Hepatocyte (in vitro differentiated cells): ENCODE data around the gene NRCAM. TPM values are rescaled to one million over a fixed set of nuclear protein-coding genes. Genes with fewer than 3 reads are reported as not detected.

Source experiments
- DNase-seq: peaks from one replicate; pipeline ENCODE4 v3.0.0-alpha.2; 2016; ENCODE audit warnings: low spot score
- H2AFZ ChIP-seq: fragments of 200-600 bp; sonication (generic); 2 replicates; pipeline ENCODE4 v1.6.0; 2016; ENCODE audit warnings: antibody characterized with exemption, mild to moderate bottlenecking
- H3K27ac ChIP-seq: fragments of 200-600 bp; sonication (generic); 2 replicates; pipeline ENCODE4 v1.5.1; 2016; ENCODE audit warnings: mild to moderate bottlenecking
- H3K27me3 ChIP-seq: fragments of 200-600 bp; sonication (generic); 2 replicates; pipeline ENCODE4 v1.6.1; 2016
- H3K36me3 ChIP-seq: fragments of 200-600 bp; sonication (generic); replicated peaks from 2 replicates; pipeline ENCODE4 v1.5.1; 2016; ENCODE audit warnings: low read depth; ENCODE audit not compliant: insufficient read depth
- H3K4me1 ChIP-seq: fragments of 200-600 bp; sonication (generic); 2 replicates; pipeline ENCODE4 v1.5.1; 2016; ENCODE audit warnings: mild to moderate bottlenecking, moderate library complexity; ENCODE audit not compliant: insufficient read depth
- H3K4me2 ChIP-seq: fragments of 200-600 bp; sonication (generic); 2 replicates; pipeline ENCODE4 v1.6.0; 2016
- H3K4me3 ChIP-seq: fragments of 200-600 bp; sonication (generic); 2 replicates; pipeline ENCODE4 v1.5.1; 2016; ENCODE audit warnings: mild to moderate bottlenecking
- H3K79me2 ChIP-seq: fragments of 200-600 bp; sonication (generic); 2 replicates; pipeline ENCODE4 v1.6.0; 2017; ENCODE audit warnings: mild to moderate bottlenecking
- H3K9me2 ChIP-seq: fragments of 200-600 bp; sonication (generic); replicated peaks from 2 replicates; pipeline ENCODE4 v1.6.0; 2017; ENCODE audit warnings: mild to moderate bottlenecking; ENCODE audit not compliant: insufficient read depth
- H3K9me3 ChIP-seq: fragments of 200-600 bp; sonication (generic); 2 replicates; pipeline ENCODE4 v1.5.1; 2016; ENCODE audit warnings: low read depth, mild to moderate bottlenecking
- H4K20me1 ChIP-seq: fragments of 200-600 bp; sonication (generic); 2 replicates; pipeline ENCODE4 v1.6.0; 2016; ENCODE audit warnings: mild to moderate bottlenecking; ENCODE audit not compliant: insufficient read depth, poor library complexity, severe bottlenecking
- CTCF ChIP-seq: fragments of 200-600 bp; sonication (generic); IDR thresholded peaks from 2 replicates; pipeline ENCODE4 v1.5.1; 2016; ENCODE audit warnings: antibody characterized with exemption, mild to moderate bottlenecking; ENCODE audit not compliant: poor library complexity
- EZH2 ChIP-seq: fragments of 200-600 bp; sonication (generic); IDR thresholded peaks from 2 replicates; pipeline ENCODE4 v1.6.1; 2016; ENCODE audit warnings: antibody characterized with exemption, mild to moderate bottlenecking, borderline replicate concordance
- EZH2phosphoT487 ChIP-seq: fragments of 200-600 bp; sonication (generic); IDR thresholded peaks from one replicate; pipeline ENCODE4 v1.6.1; 2018; ENCODE audit warnings: antibody characterized with exemption, mild to moderate bottlenecking, low read depth, moderate library complexity; ENCODE audit not compliant: unreplicated experiment, severe bottlenecking
- WGBS: methylation state at CpG from one replicate; pipeline ENCODE4 v1.1.6; 2016; ENCODE audit warnings: low lambda C conversion rate; ENCODE audit errors: missing lambda C conversion rate; 5-methylcytosine and 5-hydroxymethylcytosine counted together
- polyA plus RNA-seq: library from polyadenylated mRNA; unstranded; fragments of >200 nt; fragmentation: Nextera tagmentation; extraction: Ambion mirVana; gene quantifications from 2 replicates; pipeline ENCODE4 v1.2.1, GENCODE V29; 2016
- total RNA-seq: library from RNA; depleted of rRNA; stranded (reverse); fragments of >200 nt; gene quantifications from 2 replicates; pipeline ENCODE4 v1.2.3, GENCODE V29; 2014

NRCAM gene
- total and polyA plus RNA-seq, 2 experiments from 2014 or later, result 16.0 to 34.4 TPM

- no peak overlapping the region for H3K27ac ChIP-seq
- no peak for DNase-seq
- 66% methylated on average over 4 of the region's 4 CpGs for WGBS
- H3K27me3 ChIP-seq, result no peaks in the 10 kb centered on the region
- H3K4me3 ChIP-seq, result no peak overlapping the region
- H3K36me3 ChIP-seq, result no peaks in the 10 kb centered on the region
- H3K9me3 ChIP-seq, result no peaks in the 10 kb centered on the region
- no peaks in the 10 kb centered on the region for H3K79me2 ChIP-seq
- H3K9me2 ChIP-seq, result no peaks in the 10 kb centered on the region
- no peak overlapping the region for H3K4me2 ChIP-seq
- H2AFZ ChIP-seq, result no peak overlapping the region
- peaks cover 25% of the 10 kb centered on the region for H3K4me1 ChIP-seq
- TF ChIP-seq EZH2 (no peak), CTCF (no peak), EZH2phosphoT487 (no peak)
- H4K20me1 ChIP-seq, result no peaks in the 10 kb centered on the region
Observed at GRCh38 chr7:108294595-108294994, 161.6 kb downstream of the NRCAM start.

- Histone ChIP-seq H3K9me3 (no peaks in the 10 kb centered on the region), H2AFZ (no peak overlapping the region), H3K4me3 (no peak overlapping the region), H3K36me3 (no peaks in the 10 kb centered on the region), H3K4me1 (peaks cover 24% of the 10 kb centered on the region), H4K20me1 (no peaks in the 10 kb centered on the region), H3K27ac (no peak overlapping the region), H3K79me2 (no peaks in the 10 kb centered on the region), H3K4me2 (no peak overlapping the region), H3K27me3 (no peaks in the 10 kb centered on the region), H3K9me2 (no peaks in the 10 kb centered on the region)
- WGBS, result 85% methylated on average over 7 of the region's 7 CpGs
- TF ChIP-seq EZH2phosphoT487 (no peak), CTCF (no peak), EZH2 (no peak)
- no peak for DNase-seq
Observed at GRCh38 chr7:108293149-108293612, 163.1 kb downstream of the NRCAM start.

- TF ChIP-seq EZH2phosphoT487 (no peak), EZH2 (no peak), CTCF (no peak)
- H4K20me1 ChIP-seq, result no peaks in the 10 kb centered on the region
- H2AFZ ChIP-seq, result no peak overlapping the region
- H3K9me3 ChIP-seq, result no peaks in the 10 kb centered on the region
- WGBS, result 92% methylated on average over 3 of the region's 3 CpGs
- no peak for DNase-seq
- no peaks in the 10 kb centered on the region for H3K27me3 ChIP-seq
- no peak overlapping the region for H3K27ac ChIP-seq
- H3K79me2 ChIP-seq, result no peaks in the 10 kb centered on the region
- H3K4me2 ChIP-seq, result no peak overlapping the region
- no peaks in the 10 kb centered on the region for H3K36me3 ChIP-seq
- H3K4me1 ChIP-seq, result peaks cover 24% of the 10 kb centered on the region
- no peaks in the 10 kb centered on the region for H3K9me2 ChIP-seq
- no peak overlapping the region for H3K4me3 ChIP-seq
Observed at GRCh38 chr7:108292541-108292940, 163.7 kb downstream of the NRCAM start.
